Ureter (tissue), 1 donor: ENCODE data around the gene POTEG. TPM values are rescaled to one million over a fixed set of nuclear protein-coding genes. Genes with fewer than 3 reads are reported as not detected.
"Not testable (repeated sequence)": the region's sequence is repeated elsewhere in the genome, so short reads cannot be mapped to it uniquely, and the experiment has no call there.

ENCODE experiments used
- DNase-seq: peaks from one replicate; pipeline ENCODE4 v3.0.0-alpha.2; 2020; ENCODE audit warnings: low spot score
- total RNA-seq: library from RNA; stranded (reverse); gene quantifications from one replicate; pipeline ENCODE4 v1.2.4, GENCODE V29; 2023
- donor health status: DM: yes; HTN: yes; CAD: no.

POTEG gene
- total RNA-seq, 1 donor from 2014 or later = not detected

GRCh38 chr14:19374451-19374903, 59.7 kb downstream of the POTEG start:
- DNase-seq = not testable (repeated sequence)

DNA sequence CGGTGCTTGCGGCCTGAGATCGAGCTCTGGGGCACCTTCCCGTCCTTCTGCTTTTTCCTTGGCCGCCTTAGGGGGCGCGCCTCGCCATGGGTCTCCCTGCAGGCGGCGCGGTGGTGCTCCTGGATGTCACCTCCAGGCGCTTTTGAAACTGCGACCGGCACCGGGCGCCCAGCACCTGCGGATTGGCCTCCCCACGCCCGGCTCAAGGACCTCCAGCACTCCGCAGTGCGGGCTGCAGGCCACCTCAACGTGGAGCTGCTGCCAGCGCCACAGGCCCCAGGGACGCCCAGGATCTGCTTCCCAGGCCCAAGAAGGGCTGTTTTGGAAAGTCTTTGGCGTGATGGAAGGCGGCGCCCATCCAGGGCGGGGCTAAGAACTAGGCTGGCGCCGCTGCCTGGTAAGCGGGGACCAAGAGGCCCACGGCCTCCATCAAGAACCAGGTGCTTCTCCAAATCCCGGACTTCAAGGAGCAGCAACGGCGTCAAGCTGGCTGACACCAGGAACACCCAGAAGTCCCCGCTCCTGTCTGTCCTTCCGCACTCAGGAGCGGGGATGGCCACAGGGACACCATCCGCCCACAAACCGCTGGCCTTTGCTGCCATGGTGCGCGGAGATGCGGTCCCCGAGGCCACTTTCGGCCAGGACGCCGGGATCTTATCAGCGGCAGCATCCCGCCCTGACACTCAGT, 61.2 kb downstream of the POTEG start:
- DNase-seq = not testable (repeated sequence)

DNA sequence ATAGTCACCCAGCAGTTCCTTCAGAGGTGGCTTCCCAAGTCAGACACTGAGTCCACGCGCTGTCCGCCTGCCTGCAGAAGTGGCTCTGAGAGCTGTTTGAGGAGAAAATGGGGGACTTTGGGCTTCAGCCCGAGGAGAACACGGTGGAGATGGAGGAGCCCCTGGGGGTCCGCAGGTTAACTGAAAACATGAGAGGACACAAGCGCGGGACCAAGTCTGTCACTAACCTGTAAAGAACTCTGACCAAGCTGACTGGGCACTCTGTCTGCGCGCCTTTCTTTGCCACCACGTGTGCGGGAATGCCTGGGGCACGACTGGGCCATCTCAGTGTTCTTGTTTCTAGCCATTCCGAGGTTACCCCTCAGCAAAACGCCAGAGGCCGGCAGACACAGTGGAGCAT, 62.4 kb downstream of the POTEG start:
- DNase-seq = not testable (repeated sequence)

GRCh38 chr14:19362803-19363202, 71.3 kb downstream of the POTEG start:
- not testable (repeated sequence) for DNase-seq

GRCh38 chr14:19362323-19362722, 71.8 kb downstream of the POTEG start:
- DNase-seq = not testable (repeated sequence)

DNA sequence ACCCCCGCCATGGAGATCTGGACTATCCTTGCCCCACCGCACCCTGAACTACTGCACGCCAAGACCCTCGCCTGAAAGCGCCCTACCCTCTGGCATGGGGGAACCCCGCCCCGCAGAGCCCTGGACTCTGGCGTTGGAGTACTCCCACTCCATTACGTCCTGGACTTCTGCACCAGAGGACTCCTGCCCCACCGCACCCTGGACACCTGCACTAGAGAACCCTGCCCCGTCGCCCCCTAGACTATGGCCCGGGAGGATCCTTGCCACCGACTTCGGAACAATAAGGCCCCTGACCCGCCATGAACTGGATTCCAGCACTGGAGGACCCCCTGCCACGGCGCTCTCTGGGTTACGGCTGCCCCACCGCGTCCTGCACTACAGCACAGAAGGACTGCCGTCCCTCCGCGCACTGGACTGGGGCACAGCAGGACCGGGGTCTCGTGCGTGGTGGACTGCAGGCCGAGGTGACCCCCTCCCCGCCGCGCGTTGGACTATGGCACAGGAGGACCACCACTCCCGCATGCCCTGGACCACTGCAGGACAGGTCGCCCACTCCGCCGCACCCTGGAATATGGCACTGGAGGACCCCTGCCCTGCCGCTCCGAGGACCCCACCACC, 72.4 kb downstream of the POTEG start:
- not testable (repeated sequence) for DNase-seq

DNA sequence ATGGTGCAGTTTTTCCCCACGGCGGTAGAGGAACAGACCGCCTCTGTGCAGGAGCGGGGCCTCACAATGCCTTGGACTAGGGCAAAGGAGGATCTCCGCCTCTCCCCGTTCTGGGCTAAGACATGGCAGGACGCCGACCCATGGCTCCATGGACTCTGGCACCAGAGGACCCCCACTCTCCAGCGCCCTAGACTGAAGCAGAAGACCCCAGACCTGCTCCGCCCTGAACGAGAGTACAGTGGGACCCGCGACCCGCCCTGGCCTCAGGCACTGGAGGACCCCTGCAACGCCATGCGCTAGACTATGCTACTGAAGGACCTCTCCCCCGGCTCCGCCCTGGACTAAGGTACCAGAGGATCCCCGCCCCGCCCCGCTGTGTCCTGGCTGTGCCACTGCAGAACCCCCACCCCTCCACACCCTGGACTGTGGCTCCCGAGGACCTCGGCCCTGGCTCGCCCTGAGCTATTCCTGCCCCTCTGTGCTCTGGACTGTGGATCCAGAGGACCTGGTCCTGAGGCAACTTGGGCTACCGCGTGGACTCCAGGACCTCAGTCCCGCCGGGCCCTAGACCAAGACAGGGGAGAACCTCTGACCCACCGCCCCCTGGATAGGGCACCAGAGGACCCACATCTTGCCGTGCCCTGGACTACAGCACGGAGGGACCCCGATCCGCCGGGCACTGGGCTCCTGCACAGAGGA, 73.1 kb downstream of the POTEG start:
- not testable (repeated sequence) for DNase-seq
